Panc1 (cell line): ENCODE data around the gene FYN. TPM values are rescaled to one million over a fixed set of nuclear protein-coding genes. Genes with fewer than 3 reads are reported as not detected.

ENCODE experiments used
- ATAC-seq: fragments of 200-7000 bp; cut with Tn5 transposase; 2 replicates; pipeline ENCODE4 v1.9.1; 2020; ENCODE audit warnings: mild to moderate bottlenecking, moderate library complexity
- BruUV-seq: library from RNA; stranded (reverse); fragments of 400-500 nt; replicated peaks from 2 replicates; lab custom pipeline; 2021; lab: Mats Ljungman, UMichigan
- CTCF ChIA-PET: fragments of 300-600 bp; sonication (Branson Sonifier 250); formaldehyde crosslinking; loops from one replicate; lab custom pipeline; 2022; ENCODE audit warnings: antibody characterized with exemption; lab: Charles Lee
- POLR2A ChIA-PET: fragments of 300-600 bp; sonication (Branson Sonifier 250); formaldehyde crosslinking; loops from one replicate; lab custom pipeline; 2022; ENCODE audit warnings: antibody characterized with exemption; lab: Charles Lee
- DNase-seq: peaks from one replicate; pipeline ENCODE4 v3.0.0-alpha.2; 2010; ENCODE audit warnings: low read depth, low spot score
- H3K27ac ChIP-seq: 2 replicates; pipeline ENCODE4 v1.5.1; 2011; ENCODE audit warnings: mild to moderate bottlenecking, low read length, inconsistent platforms
- H3K27me3 ChIP-seq: fragments of 200-500 bp; sonication (Bioruptor generic); 2 replicates; pipeline ENCODE4 v1.6.0; 2014; ENCODE audit warnings: low read length, inconsistent platforms; ENCODE audit not compliant: control insufficient read depth, insufficient read depth
- H3K36me3 ChIP-seq: fragments of 200-500 bp; sonication (Bioruptor generic); 2 replicates; pipeline ENCODE4 v1.5.1; 2014; ENCODE audit warnings: inconsistent platforms, mild to moderate bottlenecking, low read length, moderate library complexity; ENCODE audit not compliant: control insufficient read depth, insufficient read depth
- H3K4me1 ChIP-seq: 2 replicates; pipeline ENCODE4 v1.5.1; 2011; ENCODE audit warnings: inconsistent platforms, mild to moderate bottlenecking, low read length, moderate library complexity; ENCODE audit not compliant: control insufficient read depth, insufficient read depth
- H3K4me3 ChIP-seq, 2 experiments: 2 replicates each; pipeline ENCODE4 v1.5.1; 2011 to 2012; ENCODE audit warnings: low read depth in 2 of 2, low read length in 2 of 2, mild to moderate bottlenecking in 2 of 2, inconsistent platforms in 1 of 2, moderate library complexity in 1 of 2
- H3K9me3 ChIP-seq: fragments of 200-500 bp; sonication (Bioruptor generic); 2 replicates; pipeline ENCODE4 v1.5.1; 2014; ENCODE audit warnings: low read depth, mild to moderate bottlenecking, inconsistent platforms, low read length, moderate library complexity; ENCODE audit not compliant: control insufficient read depth, insufficient read depth
- CTCF ChIP-seq: fragments of 450-650 bp; IDR thresholded peaks from 2 replicates; pipeline ENCODE4 v1.5.1; 2017; ENCODE audit warnings: mild to moderate bottlenecking
- POLR2AphosphoS5 ChIP-seq: IDR thresholded peaks from 2 replicates; pipeline ENCODE4 v1.6.1; 2012; ENCODE audit warnings: mild to moderate bottlenecking, low read depth, low read length, moderate library complexity
- REST ChIP-seq, 2 experiments: IDR thresholded peaks; 2 replicates each; pipeline ENCODE4 v1.6.1; 2011 to 2012; ENCODE audit warnings: low read depth in 2 of 2, control low read depth in 1 of 2, low read length in 1 of 2, mild to moderate bottlenecking in 1 of 2, moderate library complexity in 1 of 2; ENCODE audit not compliant: insufficient read depth in 1 of 2
- SIN3A ChIP-seq: IDR thresholded peaks from 2 replicates; pipeline ENCODE4 v1.6.1; 2012; ENCODE audit warnings: low read depth, mild to moderate bottlenecking, low read length, moderate library complexity, borderline replicate concordance; ENCODE audit not compliant: insufficient read depth
- TCF7L2 ChIP-seq: IDR thresholded peaks from 2 replicates; pipeline ENCODE4 v1.6.1; 2011; ENCODE audit warnings: mild to moderate bottlenecking, low read depth, low read length, inconsistent platforms
- in situ Hi-C: cut with HindIII; loops from 2 replicates; pipeline ENCODE4 v1.10.0; 2016; ENCODE audit warnings: low sequenced_read_pairs, low pct_unique_long_range_greater_than_20kb
- intact Hi-C: fragments of 100-400 bp; cut with micrococcal nuclease; formaldehyde crosslinking; loops from one replicate; pipeline ENCODE4 v1.10.0; 2022; ENCODE audit not compliant: unreplicated experiment
- total RNA-seq: library from RNA; stranded (reverse); gene quantifications from one replicate; pipeline ENCODE4 v1.2.1, GENCODE V29; 2021; ENCODE audit not compliant: unreplicated experiment

FYN gene
- total RNA-seq, 1 experiment from 2014 or later = 4.2 TPM

- no peak for TF ChIP-seq SIN3A
- TF ChIP-seq TCF7L2 = no peak
- TF ChIP-seq REST (IDR thresholded peaks at IDR 0.05; ENCODE audit: insufficient read depth in 1 of 2, low read depth in 2 of 2, low read length in 1 of 2) = no peak
- no peak for TF ChIP-seq CTCF
- no peak for TF ChIP-seq POLR2AphosphoS5
- Histone ChIP-seq H3K27me3 (peaks cover 12% of the 10 kb centered on the region), H3K4me3 (no peak overlapping the region), H3K36me3 (no peaks in the 10 kb centered on the region), H3K4me1 (peaks cover 6% of the 10 kb centered on the region), H3K27ac (no peak overlapping the region), H3K9me3 (no peaks in the 10 kb centered on the region)
- no TSS peak for BruUV-seq
- DNase-seq (no peak), ATAC-seq (no peak)
- POLR2A ChIA-PET = interaction anchor here (0.6 to 0.7 kb wide), 2 partner anchors 393 to 400 kb away, joined by 3 to 6 read pairs; no protein-coding TSS in a partner anchor
- CTCF ChIA-PET = interaction anchor here (0.7 kb wide), 1 partner anchor 428 kb away, joined by 4 read pairs; a partner anchor contains a TSS
- intact Hi-C loops = no loop called here
- in situ Hi-C loops = no loop called here
These were observed 186.9 kb downstream of the FYN start for GRCh38 chr6:111686249-111686931.

- Histone ChIP-seq H3K4me3 (no peak overlapping the region), H3K4me1 (peaks cover 5% of the 10 kb centered on the region; the same call in 1 of the 2 replicates), H3K9me3 (no peaks in the 10 kb centered on the region), H3K27me3 (peaks cover 7% of the 10 kb centered on the region), H3K27ac (no peak overlapping the region), H3K36me3 (no peaks in the 10 kb centered on the region)
- no peak for TF ChIP-seq REST (IDR thresholded peaks at IDR 0.05; ENCODE audit: insufficient read depth in 1 of 2, low read depth in 2 of 2, low read length in 1 of 2)
- TF ChIP-seq CTCF = no peak
- TF ChIP-seq SIN3A = no peak
- no peak for TF ChIP-seq POLR2AphosphoS5
- no peak for TF ChIP-seq TCF7L2
- no TSS peak for BruUV-seq
- intact Hi-C loops = no loop called here
- POLR2A ChIA-PET = interaction anchor here (0.6 kb wide), 1 partner anchor 392 kb away, joined by 6 read pairs; no protein-coding TSS in a partner anchor
- in situ Hi-C loops = no loop called here
- no peak for DNase-seq
- CTCF ChIA-PET = no interaction called here
- 0 out of 2 replicates have a peak, but pooled peaks have one; percentile 10 for ATAC-seq
These were observed 187.7 kb downstream of the FYN start for GRCh38 chr6:111685526-111685925.
